ENCODE results near the gene SLC25A13. TPM values are rescaled to one million over a fixed set of nuclear protein-coding genes. Genes with fewer than 3 reads are reported as not detected.

The SLC25A13 gene
- total and polyA plus RNA-seq, 9 of the 15 experiments (the other 6 are each of a cell fraction or from before 2014, with no cell fraction given), result 21.4 to 80.2 (median 58.7) TPM

DNA sequence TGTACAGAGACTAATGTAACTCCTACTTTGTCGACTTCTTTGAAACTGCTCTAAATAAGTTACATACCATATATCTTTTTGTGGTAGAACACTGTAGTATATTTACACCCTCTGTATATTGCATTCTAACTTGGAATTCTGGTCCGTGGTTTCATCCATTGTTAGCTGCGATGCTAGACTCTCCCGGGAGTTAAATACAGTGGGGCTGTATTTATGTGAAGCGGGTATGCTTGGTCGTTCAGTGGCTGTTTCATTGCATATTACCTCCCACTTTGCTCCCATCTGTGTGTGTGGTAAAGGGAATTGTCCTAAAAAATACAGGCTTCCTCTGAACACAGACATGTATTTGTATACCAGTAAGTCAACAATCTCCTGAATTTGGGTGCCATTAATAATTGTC is 231.1 kb downstream of the SLC25A13 start:
- CTCF ChIA-PET (ENCODE audit: low intra/inter-chr PET ratio), result no interaction called here
- H3K9me1 ChIP-seq (ENCODE audit: control insufficient read depth, insufficient read depth, low read length), result no peaks in the 10 kb centered on the region
- H3K36me3 ChIP-seq (ENCODE audit: control insufficient read depth, insufficient read depth, low read length), result no peaks in the 10 kb centered on the region
- H3K4me2 ChIP-seq (ENCODE audit: insufficient read depth, low read length), result no peak overlapping the region
- no peak overlapping the region for H2AFZ ChIP-seq (ENCODE audit: low read depth, low read length)
- intact Hi-C loops (cut with micrococcal nuclease) (no loop called here), in situ Hi-C loops (cut with MboI) (no loop called here)
- H3K9me3 ChIP-seq (replicated peaks; ENCODE audit: control insufficient read depth, insufficient read depth, low read depth, low read length), result no peaks in the 10 kb centered on the region
- H3K79me2 ChIP-seq (ENCODE audit: control insufficient read depth, insufficient read depth, low read length), result no peaks in the 10 kb centered on the region
- no peak overlapping the region for H3K4me3 ChIP-seq
- WGBS (ENCODE audit: insufficient coverage, low coverage, missing lambda C conversion rate), result 3% methylated on average over 6 of the region's 6 CpGs
- no peak overlapping the region for H3K27ac ChIP-seq (ENCODE audit: extremely low read depth, low read depth, low read length)
- TF ChIP-seq SNRNP70 (optimal IDR thresholded peaks at IDR 0.05; ENCODE audit: low read depth, low read length) (no peak), ZNF57 (CRISPR knock-in tag; IDR thresholded peaks at IDR 0.05) (no peak), YBX1 (IDR thresholded peaks at IDR 0.05) (no peak), CHD4 (IDR thresholded peaks at IDR 0.05; ENCODE audit: insufficient read depth, insufficient replicate concordance, low read depth, low read length, poor library complexity, severe bottlenecking) (no peak), HNRNPH1 (optimal IDR thresholded peaks at IDR 0.05; ENCODE audit: low read depth, low read length) (no peak), ZC3H4 (CRISPR knock-in tag; IDR thresholded peaks at IDR 0.05; ENCODE audit: borderline replicate concordance) (no peak)
- TF ChIP-seq, protein P1, sequence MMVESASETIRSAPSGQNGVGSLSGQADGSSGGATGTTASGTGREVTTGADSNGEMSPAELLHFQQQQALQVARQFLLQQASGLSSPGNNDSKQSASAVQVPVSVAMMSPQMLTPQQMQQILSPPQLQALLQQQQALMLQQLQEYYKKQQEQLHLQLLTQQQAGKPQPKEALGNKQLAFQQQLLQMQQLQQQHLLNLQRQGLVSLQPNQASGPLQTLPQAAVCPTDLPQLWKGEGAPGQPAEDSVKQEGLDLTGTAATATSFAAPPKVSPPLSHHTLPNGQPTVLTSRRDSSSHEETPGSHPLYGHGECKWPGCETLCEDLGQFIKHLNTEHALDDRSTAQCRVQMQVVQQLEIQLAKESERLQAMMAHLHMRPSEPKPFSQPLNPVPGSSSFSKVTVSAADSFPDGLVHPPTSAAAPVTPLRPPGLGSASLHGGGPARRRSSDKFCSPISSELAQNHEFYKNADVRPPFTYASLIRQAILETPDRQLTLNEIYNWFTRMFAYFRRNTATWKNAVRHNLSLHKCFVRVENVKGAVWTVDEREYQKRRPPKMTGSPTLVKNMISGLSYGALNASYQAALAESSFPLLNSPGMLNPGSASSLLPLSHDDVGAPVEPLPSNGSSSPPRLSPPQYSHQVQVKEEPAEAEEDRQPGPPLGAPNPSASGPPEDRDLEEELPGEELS (CRISPR knock-in tag; IDR thresholded peaks at IDR 0.05; ENCODE audit: borderline replicate concordance), result no peak
- ATAC-seq, result no peak
- BruUV-seq (replicated peaks), result no TSS peak
- no peak overlapping the region for H3K9ac ChIP-seq (ENCODE audit: insufficient read depth in 1 of 2, low read depth in 2 of 2, low read length in 2 of 2)
- peaks cover 0 to 2% of the 10 kb centered on the region in 2 experiments; a peak in 2 of 5 replicates for H3K27me3 ChIP-seq (ENCODE audit: control insufficient read depth in 2 of 2, insufficient read depth in 2 of 2, low read length in 2 of 2)
- no peak for FAIRE-seq
- H4K20me1 ChIP-seq (replicated peaks; ENCODE audit: control insufficient read depth, insufficient read depth, low read length), result no peaks in the 10 kb centered on the region
- POLR2A ChIA-PET, result interaction anchor here (0.7 kb wide), 1 partner anchor 43 kb away, joined by 3 read pairs; no protein-coding TSS in a partner anchor
- no peaks in the 10 kb centered on the region for H3K4me1 ChIP-seq (replicated peaks in 1 of 2; ENCODE audit: control insufficient read depth in 2 of 2, insufficient read depth in 2 of 2, low read length in 2 of 2)
- DNase-seq (ENCODE audit: extremely low read depth in 1 of 4, low spot score in 3 of 4), result no peak

All from K562 (cell line).